AG09309 (cell line): Measurements from ENCODE around the gene SPINDOC.

Experiments used
- DNase-seq: peaks from one replicate; pipeline ENCODE4 v3.0.0-alpha.2; 2010; ENCODE audit warnings: low read depth
- H3K4me3 ChIP-seq: 2 replicates; pipeline ENCODE4 v1.5.1; 2011; ENCODE audit warnings: mild to moderate bottlenecking, low read depth, low read length, moderate library complexity; ENCODE audit not compliant: control insufficient read depth
- TF ChIP-seq, protein P1 (sequence below): IDR thresholded peaks from 2 replicates; pipeline ENCODE4 v1.5.1; 2011; ENCODE audit warnings: mild to moderate bottlenecking, low read depth, low read length, inconsistent platforms; ENCODE audit not compliant: insufficient read depth, control insufficient read depth; ENCODE audit errors: missing control alignments

SPINDOC gene, protein sequence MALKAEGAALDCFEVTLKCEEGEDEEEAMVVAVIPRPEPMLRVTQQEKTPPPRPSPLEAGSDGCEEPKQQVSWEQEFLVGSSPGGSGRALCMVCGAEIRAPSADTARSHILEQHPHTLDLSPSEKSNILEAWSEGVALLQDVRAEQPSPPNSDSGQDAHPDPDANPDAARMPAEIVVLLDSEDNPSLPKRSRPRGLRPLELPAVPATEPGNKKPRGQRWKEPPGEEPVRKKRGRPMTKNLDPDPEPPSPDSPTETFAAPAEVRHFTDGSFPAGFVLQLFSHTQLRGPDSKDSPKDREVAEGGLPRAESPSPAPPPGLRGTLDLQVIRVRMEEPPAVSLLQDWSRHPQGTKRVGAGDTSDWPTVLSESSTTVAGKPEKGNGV

DNA sequence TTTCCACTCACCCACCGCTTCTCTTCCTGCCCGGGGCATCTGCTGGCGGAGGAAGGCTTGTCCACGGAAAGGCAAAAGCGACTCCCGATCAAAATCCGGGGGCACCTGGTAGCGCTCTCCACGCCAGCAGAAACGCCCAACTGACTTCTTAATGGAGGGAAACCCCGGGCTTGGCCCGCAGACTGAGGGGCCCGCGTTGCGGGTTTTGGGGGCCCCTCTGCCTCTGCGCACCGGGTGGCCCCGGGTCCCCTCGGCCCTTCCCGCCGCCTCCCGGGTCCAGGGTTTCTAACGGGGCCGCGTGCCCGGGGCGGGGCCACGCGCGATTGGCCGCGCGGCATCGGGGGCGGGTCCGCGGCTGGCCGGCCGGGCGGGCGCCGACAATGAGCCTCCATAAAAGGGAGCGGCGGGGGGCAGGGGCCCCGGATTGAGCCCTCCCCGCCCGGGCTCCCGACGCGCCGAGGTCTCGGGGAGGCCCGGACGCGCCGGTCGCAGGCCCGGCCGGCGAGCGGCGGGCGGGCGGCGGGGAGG is at the start of gene SPINDOC:
SPINDOC (plus strand) TSS at position 422 of the 528 bp plus-strand sequence. CDS start 231 bp downstream, outside the sequence.
- DNase-seq, result no peak
- peak within 1 kb of the TSS; percentile 98 for H3K4me3 ChIP-seq
- TF ChIP-seq, protein P1, sequence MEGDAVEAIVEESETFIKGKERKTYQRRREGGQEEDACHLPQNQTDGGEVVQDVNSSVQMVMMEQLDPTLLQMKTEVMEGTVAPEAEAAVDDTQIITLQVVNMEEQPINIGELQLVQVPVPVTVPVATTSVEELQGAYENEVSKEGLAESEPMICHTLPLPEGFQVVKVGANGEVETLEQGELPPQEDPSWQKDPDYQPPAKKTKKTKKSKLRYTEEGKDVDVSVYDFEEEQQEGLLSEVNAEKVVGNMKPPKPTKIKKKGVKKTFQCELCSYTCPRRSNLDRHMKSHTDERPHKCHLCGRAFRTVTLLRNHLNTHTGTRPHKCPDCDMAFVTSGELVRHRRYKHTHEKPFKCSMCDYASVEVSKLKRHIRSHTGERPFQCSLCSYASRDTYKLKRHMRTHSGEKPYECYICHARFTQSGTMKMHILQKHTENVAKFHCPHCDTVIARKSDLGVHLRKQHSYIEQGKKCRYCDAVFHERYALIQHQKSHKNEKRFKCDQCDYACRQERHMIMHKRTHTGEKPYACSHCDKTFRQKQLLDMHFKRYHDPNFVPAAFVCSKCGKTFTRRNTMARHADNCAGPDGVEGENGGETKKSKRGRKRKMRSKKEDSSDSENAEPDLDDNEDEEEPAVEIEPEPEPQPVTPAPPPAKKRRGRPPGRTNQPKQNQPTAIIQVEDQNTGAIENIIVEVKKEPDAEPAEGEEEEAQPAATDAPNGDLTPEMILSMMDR, result no peak

DNA sequence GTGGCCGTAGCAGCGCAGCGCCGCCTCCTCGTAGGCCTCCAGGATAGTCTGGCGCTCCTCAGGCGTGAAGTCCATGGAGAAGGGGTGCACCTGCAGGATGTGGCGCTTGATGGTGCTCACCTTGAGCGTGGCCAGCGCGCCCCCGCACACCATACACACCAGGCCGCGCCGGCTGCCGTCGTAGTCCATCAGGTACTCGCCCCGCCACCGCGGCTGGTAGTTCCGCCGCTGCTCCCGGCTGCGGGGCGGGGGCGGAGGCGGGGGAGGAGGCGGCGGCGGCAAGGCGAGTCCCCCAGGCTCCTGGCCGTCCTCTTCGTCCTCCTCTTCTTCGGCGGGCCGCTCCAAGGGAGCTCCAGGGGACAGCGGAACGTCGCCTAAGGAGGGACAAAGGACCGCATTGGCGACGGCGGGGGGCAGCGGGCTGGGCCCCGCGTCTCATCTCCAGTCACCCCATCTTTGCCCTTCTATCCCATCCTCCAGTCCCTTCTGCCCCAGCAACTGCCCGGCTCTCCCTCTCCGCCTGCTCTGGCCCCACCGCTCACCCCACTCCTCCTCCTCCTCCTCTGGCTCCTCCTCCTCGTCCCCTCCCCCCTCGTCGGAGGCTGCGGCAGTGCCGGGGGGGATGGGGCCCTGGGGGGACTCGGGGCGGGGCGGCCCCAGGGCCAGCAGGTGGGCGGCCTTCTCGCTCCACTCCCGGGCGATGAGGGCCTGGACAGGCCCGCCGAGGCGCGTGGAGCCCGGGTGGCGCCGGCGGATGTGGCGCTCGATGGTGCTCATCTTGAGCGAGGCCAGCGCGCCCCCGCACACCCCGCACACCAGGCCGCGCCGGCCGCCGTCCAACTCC is 49.5 kb upstream of the SPINDOC start:
- no peak for DNase-seq
- no peak overlapping the region for H3K4me3 ChIP-seq
- TF ChIP-seq, protein P1, result no peak

DNA sequence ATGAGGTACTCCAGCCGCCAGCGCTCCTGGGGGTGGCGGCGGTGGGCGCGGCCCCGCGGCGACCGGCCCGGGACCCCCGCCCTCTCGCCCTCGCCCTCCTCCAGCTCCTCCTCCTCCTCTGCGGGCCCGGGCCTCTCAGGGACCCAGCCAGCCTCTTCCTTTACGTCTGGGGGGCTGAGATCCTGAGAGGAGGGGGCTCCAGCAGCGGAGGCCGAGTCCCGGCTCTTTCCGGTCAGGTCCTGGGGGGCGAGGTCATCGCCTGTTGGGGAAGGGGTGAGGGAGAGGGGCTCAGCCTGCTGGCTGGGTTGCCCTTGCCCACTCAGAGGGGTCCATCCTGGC is 48.9 kb upstream of the SPINDOC start:
- H3K4me3 ChIP-seq, result no peak overlapping the region
- TF ChIP-seq, protein P1, result no peak
- no peak for DNase-seq

DNA sequence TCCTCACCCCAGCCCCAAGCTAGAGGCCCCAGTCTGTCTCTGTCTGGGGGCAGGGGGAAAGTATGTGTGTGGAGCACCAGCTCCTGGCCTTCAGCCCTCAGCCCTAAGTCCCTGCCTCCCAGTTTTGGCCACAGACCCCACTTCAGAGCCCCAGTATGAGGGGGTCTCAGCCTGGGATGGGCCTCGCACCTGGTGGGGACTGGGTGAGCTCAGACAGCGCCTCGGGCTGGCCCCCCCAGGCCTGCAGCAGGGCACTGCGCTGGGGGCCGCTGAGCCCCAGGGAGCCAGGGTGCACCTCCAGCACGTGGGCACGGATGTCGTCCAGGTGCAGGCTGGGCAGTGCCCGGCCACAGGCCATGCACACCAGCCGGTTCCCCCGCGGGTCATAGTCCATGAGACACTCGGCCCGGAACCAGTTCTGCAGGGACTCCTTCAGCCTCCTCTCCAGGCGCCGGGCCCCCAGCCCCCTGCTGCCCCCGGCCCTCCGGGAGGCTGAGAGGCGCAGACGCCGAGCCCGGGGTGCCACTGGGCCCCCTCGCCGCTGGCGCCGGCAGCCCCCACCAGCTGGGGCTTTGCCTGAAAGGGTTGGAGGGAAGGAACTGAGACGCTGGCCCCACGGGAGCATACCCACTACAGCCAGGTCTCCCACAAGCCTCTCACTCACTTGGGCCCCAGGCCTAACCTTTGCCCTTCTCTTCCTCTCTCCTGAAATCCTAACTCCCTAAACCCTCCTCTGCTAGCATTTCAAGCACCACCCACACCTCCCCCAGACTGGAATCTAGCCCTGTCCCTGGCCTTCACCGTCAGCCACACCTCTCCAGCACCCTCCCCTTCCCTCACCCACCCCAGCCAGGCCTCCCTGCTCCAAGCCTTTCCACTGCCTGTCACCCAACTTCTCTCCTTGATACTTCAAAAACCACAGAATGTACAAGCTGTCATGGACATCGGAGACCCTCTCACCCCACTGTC is 48.3 kb upstream of the SPINDOC start:
- TF ChIP-seq, protein P1, result no peak
- DNase-seq, result no peak
- H3K4me3 ChIP-seq, result no peak overlapping the region

DNA sequence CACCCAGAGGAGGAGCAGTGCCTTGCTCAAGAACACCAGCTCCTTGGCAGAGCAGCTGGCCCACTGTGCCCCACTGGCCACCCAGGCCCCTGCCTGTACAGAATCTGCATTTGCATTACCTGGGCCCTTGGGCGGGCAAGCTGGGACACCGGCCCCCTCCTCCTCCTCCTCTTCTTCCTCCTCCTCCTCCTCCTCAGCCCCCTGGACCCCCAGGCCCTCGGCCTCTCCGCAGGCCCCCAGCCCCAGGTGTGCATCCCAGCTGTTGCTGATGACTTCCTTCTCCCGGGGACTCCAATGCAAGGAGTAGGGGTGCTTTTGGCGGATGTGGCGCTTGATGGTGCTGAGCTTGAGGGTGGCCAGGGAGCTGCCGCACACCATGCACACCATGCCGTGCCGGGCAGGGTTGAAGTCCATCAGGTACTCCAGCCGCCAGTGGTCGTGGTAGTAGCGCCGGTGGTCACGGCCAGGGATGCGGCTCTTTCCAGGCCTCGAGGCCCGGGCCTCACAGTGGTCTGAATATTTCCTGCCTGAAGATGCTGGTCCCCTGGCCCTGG is 47.5 kb upstream of the SPINDOC start:
- no peak overlapping the region for H3K4me3 ChIP-seq
- TF ChIP-seq, protein P1, result no peak
- no peak for DNase-seq

DNA sequence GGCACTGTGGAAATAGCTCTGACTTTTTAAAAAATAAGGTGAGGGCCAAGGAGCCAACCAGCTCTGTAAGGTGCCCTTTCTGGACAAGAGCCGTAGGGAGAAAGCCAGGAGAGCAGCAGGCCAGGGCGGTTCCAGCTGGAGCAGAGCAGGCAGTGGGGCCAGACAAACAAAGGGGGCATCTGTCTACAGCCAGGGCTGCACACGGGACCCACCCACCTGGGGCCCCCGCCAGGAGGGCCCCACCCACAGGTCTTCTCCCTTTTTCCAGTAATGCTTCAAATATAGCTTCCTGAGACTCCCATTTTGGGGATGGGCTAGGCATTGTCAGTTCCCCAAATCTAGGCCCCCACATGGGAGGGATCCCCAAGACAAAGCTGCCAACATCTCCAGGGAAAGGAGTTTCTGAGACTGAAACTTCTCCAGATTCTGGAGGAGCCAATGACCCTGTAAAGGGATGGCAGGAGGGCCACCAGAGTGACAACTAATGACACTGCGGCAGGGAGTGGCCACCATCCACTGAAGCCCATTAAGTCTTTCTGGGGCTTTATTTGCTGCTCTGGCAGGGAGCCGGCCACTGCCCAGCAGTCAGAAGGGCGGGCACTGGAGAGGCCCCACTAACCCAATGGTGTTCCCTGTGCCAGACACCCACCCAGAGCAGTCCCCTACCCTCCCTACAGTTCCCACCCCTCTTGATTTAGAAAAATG is 46.6 kb upstream of the SPINDOC start:
- no peak for DNase-seq
- TF ChIP-seq, protein P1, result no peak
- peak overlapping the region; percentile 92 for H3K4me3 ChIP-seq
